Liver (tissue), 9 donors: ENCODE measurements around the gene TEX28. TPM values are rescaled to one million over a fixed set of nuclear protein-coding genes. Genes with fewer than 3 reads are reported as not detected.

Source experiments
- DNase-seq: peaks from one replicate; pipeline ENCODE4 v3.0.0-alpha.2; 2017; ENCODE audit warnings: low spot score
- H3K27ac ChIP-seq, 2 donors: one replicate each; pipeline ENCODE4 v1.7.0; 2013; ENCODE audit warnings: inconsistent platforms in 2 of 2, low read length in 2 of 2, control low read depth in 1 of 2, low read depth in 1 of 2, mild to moderate bottlenecking in 1 of 2
- H3K27me3 ChIP-seq, 4 donors: one replicate each; pipeline versions ENCODE4 v1.6.1 to v1.7.0; 2013; ENCODE audit warnings: low read length in 3 of 4, inconsistent platforms in 1 of 4, mild to moderate bottlenecking in 1 of 4, moderate library complexity in 1 of 4; ENCODE audit not compliant: control insufficient read depth in 4 of 4, insufficient read depth in 4 of 4
- H3K36me3 ChIP-seq, 4 donors: one replicate each; pipeline versions ENCODE4 v1.6.1 to v1.7.0; 2013; ENCODE audit warnings: low read length in 3 of 4, mild to moderate bottlenecking in 3 of 4, low read depth in 1 of 4, moderate library complexity in 1 of 4; ENCODE audit not compliant: control insufficient read depth in 4 of 4, insufficient read depth in 3 of 4
- H3K4me1 ChIP-seq, 4 donors: one replicate each; pipeline versions ENCODE4 v1.6.1 to v1.7.0; 2013; ENCODE audit warnings: low read length in 3 of 4, mild to moderate bottlenecking in 3 of 4, moderate library complexity in 1 of 4; ENCODE audit not compliant: control insufficient read depth in 4 of 4, insufficient read depth in 4 of 4
- H3K4me3 ChIP-seq, 3 donors: one replicate each; pipeline versions ENCODE4 v1.6.1 to v1.7.0; 2013; ENCODE audit warnings: low read length in 3 of 3, control low read depth in 1 of 3, low read depth in 1 of 3, mild to moderate bottlenecking in 1 of 3
- H3K9ac ChIP-seq, 2 donors: one replicate each; pipeline ENCODE4 v1.7.0; 2013; ENCODE audit warnings: low read length in 2 of 2, mild to moderate bottlenecking in 2 of 2, moderate library complexity in 2 of 2, control low read depth in 1 of 2, low read depth in 1 of 2
- H3K9me3 ChIP-seq, 4 donors: one replicate each; pipeline versions ENCODE4 v1.6.1 to v1.7.0; 2013; ENCODE audit warnings: low read length in 3 of 4; ENCODE audit not compliant: control insufficient read depth in 4 of 4
- EGR1 ChIP-seq, 2 donors: IDR thresholded peaks; 2 replicates each; pipeline ENCODE4 v1.6.1; 2016 to 2018; ENCODE audit warnings: antibody characterized with exemption in 2 of 2, low read depth in 2 of 2
- FOXA1 ChIP-seq: IDR thresholded peaks from 2 replicates; pipeline ENCODE4 v1.6.1; 2016; ENCODE audit warnings: antibody characterized with exemption
- FOXA2 ChIP-seq: IDR thresholded peaks from 2 replicates; pipeline ENCODE4 v1.6.1; 2016; ENCODE audit warnings: antibody characterized with exemption
- GABPA ChIP-seq, 2 donors: IDR thresholded peaks in 1 of 2; conservative IDR thresholded peaks in 1 of 2; 2 replicates each; pipeline ENCODE4 v1.6.1; 2016; ENCODE audit warnings: antibody characterized with exemption in 2 of 2, mild to moderate bottlenecking in 1 of 2, moderate library complexity in 1 of 2
- HNF4A ChIP-seq, 2 donors: conservative IDR thresholded peaks; 2 replicates each; pipeline ENCODE4 v1.6.1; 2016; ENCODE audit warnings: antibody characterized with exemption in 2 of 2, mild to moderate bottlenecking in 2 of 2
- HNF4G ChIP-seq: IDR thresholded peaks from 2 replicates; pipeline ENCODE4 v1.6.1; 2016; ENCODE audit warnings: antibody characterized with exemption
- JUND ChIP-seq, 2 donors: IDR thresholded peaks; 2 replicates each; pipeline ENCODE4 v1.6.1; 2016; ENCODE audit warnings: antibody characterized with exemption in 2 of 2
- NR2F2 ChIP-seq: IDR thresholded peaks from 2 replicates; pipeline ENCODE4 v1.6.1; 2016; ENCODE audit warnings: antibody characterized with exemption
- RAD21 ChIP-seq, 2 donors: IDR thresholded peaks; 2 replicates each; pipeline ENCODE4 v1.6.1; 2016; ENCODE audit warnings: antibody characterized with exemption in 2 of 2, mild to moderate bottlenecking in 2 of 2
- RXRA ChIP-seq, 2 donors: IDR thresholded peaks; 2 replicates each; pipeline ENCODE4 v1.6.1; 2017 to 2018; ENCODE audit warnings: antibody characterized with exemption in 2 of 2, mild to moderate bottlenecking in 1 of 2
- SP1 ChIP-seq: IDR thresholded peaks from 2 replicates; pipeline ENCODE4 v1.6.1; 2018; ENCODE audit warnings: antibody characterized with exemption, mild to moderate bottlenecking
- TAF1 ChIP-seq: conservative IDR thresholded peaks from 2 replicates; pipeline ENCODE4 v1.6.1; 2016; ENCODE audit warnings: antibody characterized with exemption, mild to moderate bottlenecking
- YY1 ChIP-seq: IDR thresholded peaks from 2 replicates; pipeline ENCODE4 v1.6.1; 2016; ENCODE audit warnings: antibody characterized with exemption, mild to moderate bottlenecking
- WGBS: extraction: QIAGEN DNeasy Blood & Tissue Kit; methylation state at CpG from one replicate; pipeline ENCODE4 v1.1.7; 2013; 5-methylcytosine and 5-hydroxymethylcytosine counted together
- polyA plus RNA-seq, 2 donors: library from polyadenylated mRNA; stranded (reverse) in 1 of 2; unstranded in 1 of 2; fragments of 200-250 nt in 1 of 2; fragments of >200 nt in 1 of 2; fragmentation: Nextera tagmentation in 1 of 2; extraction: Ambion mirVana in 1 of 2; gene quantifications; one replicate each; pipeline versions ENCODE4 v1.2.1 to v1.2.3, GENCODE V29; 2013 to 2015
- total RNA-seq, 2 donors: library from RNA; depleted of rRNA; stranded (reverse); fragments of >200 nt; gene quantifications; one replicate each; pipeline ENCODE4 v1.2.3, GENCODE V29; 2014
- TF ChIP-seq, protein P1 (sequence below): IDR thresholded peaks from 2 replicates; pipeline ENCODE4 v1.6.1; 2016; ENCODE audit warnings: antibody characterized with exemption, mild to moderate bottlenecking
- TF ChIP-seq, protein P2 (sequence below): IDR thresholded peaks from 2 replicates; pipeline ENCODE4 v1.6.1; 2016; ENCODE audit warnings: antibody characterized with exemption
- TF ChIP-seq, protein P3 (sequence below): IDR thresholded peaks from 2 replicates; pipeline ENCODE4 v1.6.1; 2016; ENCODE audit warnings: antibody characterized with exemption
- TF ChIP-seq, protein P4 (sequence below): fragments of 150-350 bp; IDR thresholded peaks from 2 replicates; pipeline ENCODE4 v1.5.1; 2017; ENCODE audit warnings: improper control_type of control experiment, low read depth, low read length; ENCODE audit not compliant: missing input control
- TF ChIP-seq, protein P5 (sequence below): IDR thresholded peaks from 2 replicates; pipeline ENCODE4 v1.6.1; 2016; ENCODE audit warnings: antibody characterized with exemption
- donor health status: healthy.
- donor health status: healthy.
- donor health status: healthy.
- donor health status: healthy.
- donor health status: healthy.

TEX28 gene
- total and polyA plus RNA-seq, 4 donors, result not detected

DNA sequence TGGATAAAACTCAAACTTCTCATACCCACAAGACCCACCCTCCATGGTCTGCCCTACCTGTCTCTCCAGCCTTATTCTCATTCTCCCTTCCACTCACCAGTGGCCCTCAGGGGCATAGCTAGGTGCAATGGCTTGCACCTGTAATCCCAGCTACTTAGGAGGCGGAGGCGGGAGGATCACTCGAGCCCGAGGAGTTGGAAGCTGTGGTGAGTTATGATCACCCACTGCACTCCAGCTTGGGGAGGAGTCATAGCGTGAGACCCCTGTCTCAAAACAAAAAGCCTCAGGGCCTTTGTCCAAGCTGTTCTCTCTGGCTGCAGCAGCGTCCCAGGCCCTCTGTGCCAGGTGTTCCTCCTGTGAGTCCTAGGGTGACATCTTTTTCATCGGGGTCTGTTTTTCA, 17.2 kb upstream of the TEX28 start:
- no peaks in the 10 kb centered on the region for H3K9me3 ChIP-seq
- peaks cover 0 to 3% (median 0%) of the 10 kb centered on the region in 4 donors for H3K27me3 ChIP-seq
- no peaks in the 10 kb centered on the region for H3K36me3 ChIP-seq
- DNase-seq, result no peak
- peaks cover 0 to 5% (median under 1%) of the 10 kb centered on the region in 4 donors for H3K4me1 ChIP-seq
- WGBS, result 94% methylated on average over 7 of the region's 7 CpGs
- H3K9ac ChIP-seq, result no peak overlapping the region
- TF ChIP-seq EGR1 (IDR thresholded peaks at IDR 0.05; ENCODE audit: low read depth in 2 of 2) (no peak), NR2F2 (no peak), TAF1 (no peak), YY1 (no peak), FOXA2 (no peak), SP1 (no peak), HNF4A (conservative IDR thresholded peaks at IDR 0.05) (no peak), RAD21 (IDR thresholded peaks at IDR 0.05) (no peak), HNF4G (no peak), FOXA1 (no peak), RXRA (IDR thresholded peaks at IDR 0.05) (no peak), GABPA (IDR thresholded peaks at IDR 0.05 in 1 of 2, conservative IDR thresholded peaks at IDR 0.05 in 1 of 2) (no peak), JUND (IDR thresholded peaks at IDR 0.05) (no peak)
- TF ChIP-seq, protein P1, sequence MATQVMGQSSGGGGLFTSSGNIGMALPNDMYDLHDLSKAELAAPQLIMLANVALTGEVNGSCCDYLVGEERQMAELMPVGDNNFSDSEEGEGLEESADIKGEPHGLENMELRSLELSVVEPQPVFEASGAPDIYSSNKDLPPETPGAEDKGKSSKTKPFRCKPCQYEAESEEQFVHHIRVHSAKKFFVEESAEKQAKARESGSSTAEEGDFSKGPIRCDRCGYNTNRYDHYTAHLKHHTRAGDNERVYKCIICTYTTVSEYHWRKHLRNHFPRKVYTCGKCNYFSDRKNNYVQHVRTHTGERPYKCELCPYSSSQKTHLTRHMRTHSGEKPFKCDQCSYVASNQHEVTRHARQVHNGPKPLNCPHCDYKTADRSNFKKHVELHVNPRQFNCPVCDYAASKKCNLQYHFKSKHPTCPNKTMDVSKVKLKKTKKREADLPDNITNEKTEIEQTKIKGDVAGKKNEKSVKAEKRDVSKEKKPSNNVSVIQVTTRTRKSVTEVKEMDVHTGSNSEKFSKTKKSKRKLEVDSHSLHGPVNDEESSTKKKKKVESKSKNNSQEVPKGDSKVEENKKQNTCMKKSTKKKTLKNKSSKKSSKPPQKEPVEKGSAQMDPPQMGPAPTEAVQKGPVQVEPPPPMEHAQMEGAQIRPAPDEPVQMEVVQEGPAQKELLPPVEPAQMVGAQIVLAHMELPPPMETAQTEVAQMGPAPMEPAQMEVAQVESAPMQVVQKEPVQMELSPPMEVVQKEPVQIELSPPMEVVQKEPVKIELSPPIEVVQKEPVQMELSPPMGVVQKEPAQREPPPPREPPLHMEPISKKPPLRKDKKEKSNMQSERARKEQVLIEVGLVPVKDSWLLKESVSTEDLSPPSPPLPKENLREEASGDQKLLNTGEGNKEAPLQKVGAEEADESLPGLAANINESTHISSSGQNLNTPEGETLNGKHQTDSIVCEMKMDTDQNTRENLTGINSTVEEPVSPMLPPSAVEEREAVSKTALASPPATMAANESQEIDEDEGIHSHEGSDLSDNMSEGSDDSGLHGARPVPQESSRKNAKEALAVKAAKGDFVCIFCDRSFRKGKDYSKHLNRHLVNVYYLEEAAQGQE, result no peak
- TF ChIP-seq, protein P2, sequence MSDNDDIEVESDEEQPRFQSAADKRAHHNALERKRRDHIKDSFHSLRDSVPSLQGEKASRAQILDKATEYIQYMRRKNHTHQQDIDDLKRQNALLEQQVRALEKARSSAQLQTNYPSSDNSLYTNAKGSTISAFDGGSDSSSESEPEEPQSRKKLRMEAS, result no peak
- TF ChIP-seq, protein P3, sequence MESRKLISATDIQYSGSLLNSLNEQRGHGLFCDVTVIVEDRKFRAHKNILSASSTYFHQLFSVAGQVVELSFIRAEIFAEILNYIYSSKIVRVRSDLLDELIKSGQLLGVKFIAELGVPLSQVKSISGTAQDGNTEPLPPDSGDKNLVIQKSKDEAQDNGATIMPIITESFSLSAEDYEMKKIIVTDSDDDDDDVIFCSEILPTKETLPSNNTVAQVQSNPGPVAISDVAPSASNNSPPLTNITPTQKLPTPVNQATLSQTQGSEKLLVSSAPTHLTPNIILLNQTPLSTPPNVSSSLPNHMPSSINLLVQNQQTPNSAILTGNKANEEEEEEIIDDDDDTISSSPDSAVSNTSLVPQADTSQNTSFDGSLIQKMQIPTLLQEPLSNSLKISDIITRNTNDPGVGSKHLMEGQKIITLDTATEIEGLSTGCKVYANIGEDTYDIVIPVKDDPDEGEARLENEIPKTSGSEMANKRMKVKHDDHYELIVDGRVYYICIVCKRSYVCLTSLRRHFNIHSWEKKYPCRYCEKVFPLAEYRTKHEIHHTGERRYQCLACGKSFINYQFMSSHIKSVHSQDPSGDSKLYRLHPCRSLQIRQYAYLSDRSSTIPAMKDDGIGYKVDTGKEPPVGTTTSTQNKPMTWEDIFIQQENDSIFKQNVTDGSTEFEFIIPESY, result no peak
- TF ChIP-seq, protein P4, sequence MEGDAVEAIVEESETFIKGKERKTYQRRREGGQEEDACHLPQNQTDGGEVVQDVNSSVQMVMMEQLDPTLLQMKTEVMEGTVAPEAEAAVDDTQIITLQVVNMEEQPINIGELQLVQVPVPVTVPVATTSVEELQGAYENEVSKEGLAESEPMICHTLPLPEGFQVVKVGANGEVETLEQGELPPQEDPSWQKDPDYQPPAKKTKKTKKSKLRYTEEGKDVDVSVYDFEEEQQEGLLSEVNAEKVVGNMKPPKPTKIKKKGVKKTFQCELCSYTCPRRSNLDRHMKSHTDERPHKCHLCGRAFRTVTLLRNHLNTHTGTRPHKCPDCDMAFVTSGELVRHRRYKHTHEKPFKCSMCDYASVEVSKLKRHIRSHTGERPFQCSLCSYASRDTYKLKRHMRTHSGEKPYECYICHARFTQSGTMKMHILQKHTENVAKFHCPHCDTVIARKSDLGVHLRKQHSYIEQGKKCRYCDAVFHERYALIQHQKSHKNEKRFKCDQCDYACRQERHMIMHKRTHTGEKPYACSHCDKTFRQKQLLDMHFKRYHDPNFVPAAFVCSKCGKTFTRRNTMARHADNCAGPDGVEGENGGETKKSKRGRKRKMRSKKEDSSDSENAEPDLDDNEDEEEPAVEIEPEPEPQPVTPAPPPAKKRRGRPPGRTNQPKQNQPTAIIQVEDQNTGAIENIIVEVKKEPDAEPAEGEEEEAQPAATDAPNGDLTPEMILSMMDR, result no peak
- TF ChIP-seq, protein P5, sequence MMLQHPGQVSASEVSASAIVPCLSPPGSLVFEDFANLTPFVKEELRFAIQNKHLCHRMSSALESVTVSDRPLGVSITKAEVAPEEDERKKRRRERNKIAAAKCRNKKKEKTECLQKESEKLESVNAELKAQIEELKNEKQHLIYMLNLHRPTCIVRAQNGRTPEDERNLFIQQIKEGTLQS, result no peak
- H3K4me3 ChIP-seq, result no peak overlapping the region
- H3K27ac ChIP-seq, result no peak overlapping the region
